OCI-LY1 (cell line): ENCODE measurements around the gene THAP8.

Source experiments
- H2AFZ ChIP-seq: fragments of 200-600 bp; sonication (generic), shearing (Covaris generic); 2 replicates; pipeline ENCODE4 v1.6.0; 2014; ENCODE audit warnings: antibody characterized with exemption, mild to moderate bottlenecking, low read length
- H3F3A ChIP-seq: fragments of 200-600 bp; sonication (generic), shearing (Covaris generic); 2 replicates; pipeline ENCODE4 v1.6.0; 2014; ENCODE audit warnings: mild to moderate bottlenecking, antibody characterized with exemption, low read length, moderate library complexity; ENCODE audit not compliant: insufficient read depth
- H3K27ac ChIP-seq: fragments of 200-600 bp; sonication (generic); 2 replicates; pipeline ENCODE4 v1.5.1; 2014; ENCODE audit warnings: low read length, mixed run types, mild to moderate bottlenecking, low read depth; ENCODE audit not compliant: poor library complexity, severe bottlenecking
- H3K27me3 ChIP-seq: fragments of 200-600 bp; sonication (generic); 2 replicates; pipeline ENCODE4 v1.6.0; 2014; ENCODE audit warnings: antibody characterized with exemption, mild to moderate bottlenecking, low read length, moderate library complexity; ENCODE audit not compliant: insufficient read depth
- H3K36me3 ChIP-seq: fragments of 200-600 bp; sonication (generic); 2 replicates; pipeline ENCODE4 v1.6.1; 2014; ENCODE audit warnings: mild to moderate bottlenecking, antibody characterized with exemption, low read length, moderate library complexity, mixed read lengths; ENCODE audit not compliant: insufficient read depth
- H3K4me1 ChIP-seq: fragments of 200-600 bp; sonication (generic); 2 replicates; pipeline ENCODE4 v1.5.1; 2014; ENCODE audit warnings: mild to moderate bottlenecking, low read length, moderate library complexity; ENCODE audit not compliant: insufficient read depth, severe bottlenecking
- H3K4me2 ChIP-seq: fragments of 200-600 bp; sonication (generic), shearing (Covaris generic); 2 replicates; pipeline ENCODE4 v1.6.1; 2014; ENCODE audit warnings: low read length
- H3K4me3 ChIP-seq: fragments of 200-600 bp; sonication (generic); 2 replicates; pipeline ENCODE4 v1.5.1; 2014; ENCODE audit warnings: low read length, low read depth, mild to moderate bottlenecking, mixed read lengths; ENCODE audit not compliant: poor library complexity, severe bottlenecking
- H3K79me2 ChIP-seq: fragments of 200-600 bp; shearing (Covaris generic); 2 replicates; pipeline ENCODE4 v1.6.1; 2016; ENCODE audit warnings: mixed run types, low read length, mixed read lengths; ENCODE audit not compliant: insufficient read depth
- H3K9ac ChIP-seq: fragments of 200-600 bp; sonication (generic), shearing (Covaris generic); 2 replicates; pipeline ENCODE4 v1.6.1; 2014; ENCODE audit warnings: mild to moderate bottlenecking, low read length, mixed read lengths
- H3K9me2 ChIP-seq: fragments of 200-600 bp; sonication (generic), shearing (Covaris generic); 2 replicates; pipeline ENCODE4 v1.6.1; 2014; ENCODE audit warnings: low read depth, mild to moderate bottlenecking, low read length, mixed read lengths
- H3K9me3 ChIP-seq: fragments of 200-600 bp; shearing (Covaris generic); 2 replicates; pipeline ENCODE4 v1.6.1; 2014; ENCODE audit warnings: low read length, mixed read lengths
- H4K20me1 ChIP-seq: fragments of 200-600 bp; sonication (generic), shearing (Covaris generic); 2 replicates; pipeline ENCODE4 v1.6.0; 2016; ENCODE audit warnings: mild to moderate bottlenecking, low read length; ENCODE audit not compliant: insufficient read depth
- CTCF ChIP-seq: fragments of 200-600 bp; sonication (generic), shearing (Covaris generic); IDR thresholded peaks from 2 replicates; pipeline ENCODE4 v1.5.1; 2017; ENCODE audit warnings: mild to moderate bottlenecking, antibody characterized with exemption, low read length, moderate library complexity, mixed read lengths
- EZH2 ChIP-seq: fragments of 200-600 bp; sonication (generic), shearing (Covaris generic); IDR thresholded peaks from 2 replicates; pipeline ENCODE4 v1.8.0; 2017; ENCODE audit warnings: borderline replicate concordance, mixed run types, mild to moderate bottlenecking, antibody characterized with exemption, low read length, moderate library complexity, mixed read lengths

THAP8 gene

GRCh38 chr19:35986664-35987570 lies 67.2 kb downstream of the THAP8 start:
- Histone ChIP-seq H3K36me3 (no peaks in the 10 kb centered on the region), H3K79me2 (no peaks in the 10 kb centered on the region), H3K4me3 (peak overlapping the region; percentile 59), H3K9me2 (no peaks in the 10 kb centered on the region), H3K9me3 (no peaks in the 10 kb centered on the region), H2AFZ (no peak overlapping the region), H4K20me1 (no peaks in the 10 kb centered on the region), H3K27me3 (peaks cover 5% of the 10 kb centered on the region; the same call in 1 of the 2 replicates), H3K4me1 (no peaks in the 10 kb centered on the region), H3F3A (no peaks in the 10 kb centered on the region), H3K4me2 (peak overlapping the region; percentile 83), H3K27ac (no peak overlapping the region), H3K9ac (peak overlapping the region; percentile 48; the same call in 1 of the 2 replicates)
- no peak for TF ChIP-seq EZH2
- peak; percentile 26 for TF ChIP-seq CTCF

GRCh38 chr19:35986111-35986510 lies 68.0 kb downstream of the THAP8 start:
- Histone ChIP-seq H3K27me3 (peaks cover 5% of the 10 kb centered on the region; the same call in 1 of the 2 replicates), H3F3A (no peaks in the 10 kb centered on the region), H3K79me2 (no peaks in the 10 kb centered on the region), H2AFZ (no peak overlapping the region), H3K4me3 (no peak overlapping the region), H4K20me1 (no peaks in the 10 kb centered on the region), H3K9ac (no peak overlapping the region), H3K27ac (no peak overlapping the region), H3K9me2 (no peaks in the 10 kb centered on the region), H3K4me1 (no peaks in the 10 kb centered on the region), H3K4me2 (no peak overlapping the region), H3K36me3 (no peaks in the 10 kb centered on the region), H3K9me3 (no peaks in the 10 kb centered on the region)
- TF ChIP-seq CTCF: no peak
- no peak for TF ChIP-seq EZH2
